ENCODE data around the gene GP1BB.

GP1BB gene

DNA sequence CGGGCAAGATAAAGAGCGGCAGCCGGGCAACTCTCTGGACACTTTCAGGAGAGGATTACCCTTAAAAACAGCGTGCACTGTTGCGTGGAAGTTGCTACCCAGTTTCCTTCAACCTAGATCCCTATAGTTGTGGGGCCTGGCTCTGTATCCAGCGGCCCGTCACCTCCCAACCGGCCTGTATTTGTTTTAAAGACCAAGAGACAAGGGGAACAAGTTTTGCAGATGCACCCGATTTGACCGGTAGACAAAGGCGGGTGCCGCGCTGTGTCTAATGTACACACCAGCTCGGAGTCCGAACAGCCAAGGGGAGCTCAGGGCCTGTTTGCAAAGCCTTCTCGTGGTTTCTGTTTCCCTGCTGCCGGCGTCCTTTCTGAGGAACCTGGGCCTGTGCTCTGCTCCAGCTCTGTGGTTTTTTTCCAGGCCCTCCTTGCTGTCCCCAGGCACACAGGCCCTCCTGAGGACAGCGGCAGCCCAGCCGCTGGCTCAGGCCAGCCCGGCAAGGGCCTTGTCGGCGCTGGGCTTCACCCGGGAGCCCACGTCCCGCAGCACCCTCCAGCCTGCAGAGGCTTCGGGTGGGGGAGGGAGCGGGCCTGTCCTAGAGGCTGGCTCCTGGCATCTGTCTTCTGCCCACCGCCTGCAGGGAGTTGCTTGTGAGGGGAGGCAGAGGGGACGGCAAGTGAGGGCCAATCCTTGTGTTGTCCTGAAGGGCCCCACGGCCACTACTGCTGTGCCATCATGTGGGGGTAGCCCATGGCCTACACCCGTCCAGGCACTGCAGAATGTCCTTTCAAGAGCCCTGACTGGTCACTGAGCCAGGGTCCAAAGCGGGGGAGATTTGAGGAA is 38.6 kb downstream of the GP1BB start:
- TF ChIP-seq, protein P1, sequence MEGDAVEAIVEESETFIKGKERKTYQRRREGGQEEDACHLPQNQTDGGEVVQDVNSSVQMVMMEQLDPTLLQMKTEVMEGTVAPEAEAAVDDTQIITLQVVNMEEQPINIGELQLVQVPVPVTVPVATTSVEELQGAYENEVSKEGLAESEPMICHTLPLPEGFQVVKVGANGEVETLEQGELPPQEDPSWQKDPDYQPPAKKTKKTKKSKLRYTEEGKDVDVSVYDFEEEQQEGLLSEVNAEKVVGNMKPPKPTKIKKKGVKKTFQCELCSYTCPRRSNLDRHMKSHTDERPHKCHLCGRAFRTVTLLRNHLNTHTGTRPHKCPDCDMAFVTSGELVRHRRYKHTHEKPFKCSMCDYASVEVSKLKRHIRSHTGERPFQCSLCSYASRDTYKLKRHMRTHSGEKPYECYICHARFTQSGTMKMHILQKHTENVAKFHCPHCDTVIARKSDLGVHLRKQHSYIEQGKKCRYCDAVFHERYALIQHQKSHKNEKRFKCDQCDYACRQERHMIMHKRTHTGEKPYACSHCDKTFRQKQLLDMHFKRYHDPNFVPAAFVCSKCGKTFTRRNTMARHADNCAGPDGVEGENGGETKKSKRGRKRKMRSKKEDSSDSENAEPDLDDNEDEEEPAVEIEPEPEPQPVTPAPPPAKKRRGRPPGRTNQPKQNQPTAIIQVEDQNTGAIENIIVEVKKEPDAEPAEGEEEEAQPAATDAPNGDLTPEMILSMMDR (IDR thresholded peaks at IDR 0.05; ENCODE audit: low read depth, low read length), result no peak
- H3K4me3 ChIP-seq (replicated peaks in 1 of 2; ENCODE audit: low read depth in 2 of 2, low read length in 2 of 2), result no peak overlapping the region
- no peak for DNase-seq (ENCODE audit: low read depth in 2 of 2)

DNA sequence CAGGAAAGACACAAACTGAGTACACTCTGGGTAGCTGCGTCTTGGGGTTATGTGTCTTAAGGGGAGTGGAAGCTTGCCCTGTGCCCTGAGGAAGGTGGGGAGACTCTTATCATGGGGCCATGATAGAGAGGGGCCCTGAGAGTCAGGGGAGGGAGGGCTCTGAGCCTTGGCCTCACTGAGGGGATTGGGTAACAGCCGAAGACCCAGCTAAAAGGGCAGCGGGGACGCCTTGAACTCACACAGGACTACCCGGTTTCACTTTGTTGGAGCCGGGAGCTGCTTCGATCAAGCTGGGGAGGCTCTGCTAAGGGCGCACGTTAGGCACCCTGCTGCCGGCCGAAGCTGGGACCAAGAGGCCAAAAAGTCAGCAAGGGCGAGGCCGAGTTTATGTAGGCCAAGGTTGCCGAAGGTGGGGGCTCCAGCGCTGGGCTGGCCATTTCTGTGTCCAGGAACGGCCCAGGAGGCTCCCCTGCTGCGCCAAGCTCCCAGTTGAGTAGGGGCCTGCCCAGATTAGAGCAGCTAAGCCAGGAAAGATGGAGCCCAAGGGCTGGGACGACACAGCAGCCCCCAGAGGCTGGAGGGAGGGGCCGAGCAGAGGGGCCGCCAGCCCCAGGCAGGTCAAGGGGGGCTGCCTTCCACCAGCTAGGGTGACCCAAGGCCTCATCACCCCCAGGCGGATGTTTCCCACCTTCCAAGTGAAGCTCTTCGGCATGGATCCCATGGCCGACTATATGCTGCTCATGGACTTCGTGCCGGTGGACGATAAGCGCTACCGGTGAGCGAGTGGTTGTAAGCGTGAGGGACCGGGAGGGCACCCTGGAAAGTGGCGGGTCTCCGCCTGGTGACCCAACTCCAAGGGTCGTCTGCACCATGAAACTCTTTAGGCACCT is 39.5 kb downstream of the GP1BB start:
- TF ChIP-seq, protein P1 (IDR thresholded peaks at IDR 0.05; ENCODE audit: low read depth, low read length), result no peak
- no peak overlapping the region for H3K4me3 ChIP-seq (replicated peaks in 1 of 2; ENCODE audit: low read depth in 2 of 2, low read length in 2 of 2)
- DNase-seq (ENCODE audit: low read depth in 2 of 2), result no peak

DNA sequence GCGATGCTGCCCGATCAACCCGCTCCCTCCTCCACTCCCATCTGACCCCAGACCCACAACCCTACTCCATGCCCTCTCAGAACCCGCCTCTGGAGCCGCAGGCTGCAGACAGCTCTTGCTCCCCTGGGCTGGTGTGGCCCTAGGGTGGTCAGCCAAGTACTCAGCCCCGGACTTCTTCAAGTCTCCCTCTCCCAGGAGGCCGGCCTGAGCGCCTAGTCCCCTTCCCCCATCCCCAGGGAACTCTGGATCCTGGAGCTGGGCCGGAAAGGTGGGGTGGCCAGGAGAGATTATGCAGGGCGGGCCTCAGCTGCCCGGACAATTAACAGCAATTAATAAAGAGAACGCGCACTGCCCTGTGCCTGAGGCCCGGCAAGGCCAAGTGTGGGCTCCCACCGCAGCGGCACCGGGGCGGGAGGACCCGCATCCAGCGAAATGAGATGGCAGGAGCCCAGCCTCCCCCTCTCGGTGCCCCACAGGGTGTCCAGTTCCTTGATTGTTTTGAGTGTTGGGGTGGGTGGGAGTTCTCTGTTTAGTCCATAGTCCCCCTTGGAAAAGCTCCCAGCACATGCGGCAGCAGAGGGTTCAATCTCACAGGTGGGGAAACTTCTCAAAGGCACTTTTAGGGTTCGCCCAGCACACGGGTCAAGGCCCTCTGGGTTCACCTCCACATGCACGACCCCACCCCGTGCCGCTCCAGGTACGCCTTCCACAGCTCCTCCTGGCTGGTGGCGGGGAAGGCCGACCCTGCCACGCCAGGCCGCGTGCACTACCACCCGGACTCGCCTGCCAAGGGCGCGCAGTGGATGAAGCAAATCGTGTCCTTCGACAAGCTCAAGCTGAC is 40.3 kb downstream of the GP1BB start:
- TF ChIP-seq, protein P1 (IDR thresholded peaks at IDR 0.05; ENCODE audit: low read depth, low read length), result no peak
- no peak overlapping the region for H3K4me3 ChIP-seq (replicated peaks in 1 of 2; ENCODE audit: low read depth in 2 of 2, low read length in 2 of 2)
- no peak for DNase-seq (ENCODE audit: low read depth in 2 of 2)

DNA sequence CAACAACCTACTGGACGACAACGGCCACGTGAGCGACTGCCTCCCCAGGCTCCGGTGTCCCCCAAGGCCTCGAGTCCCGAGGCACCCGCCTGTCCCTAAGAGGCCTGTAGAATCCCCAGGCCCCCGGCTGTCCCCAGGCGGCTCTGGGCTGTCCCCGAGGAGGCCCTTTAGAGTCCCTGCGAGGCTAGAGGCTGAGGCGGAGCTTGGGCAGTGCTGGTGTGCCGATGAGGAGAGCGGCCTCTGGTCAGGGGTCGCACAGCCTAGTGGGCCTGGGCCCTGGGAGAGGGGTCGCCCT is 40.9 kb downstream of the GP1BB start:
- DNase-seq (ENCODE audit: low read depth in 2 of 2), result no peak
- TF ChIP-seq, protein P1 (IDR thresholded peaks at IDR 0.05; ENCODE audit: low read depth, low read length), result no peak
- H3K4me3 ChIP-seq (replicated peaks in 1 of 2; ENCODE audit: low read depth in 2 of 2, low read length in 2 of 2), result no peak overlapping the region

DNA sequence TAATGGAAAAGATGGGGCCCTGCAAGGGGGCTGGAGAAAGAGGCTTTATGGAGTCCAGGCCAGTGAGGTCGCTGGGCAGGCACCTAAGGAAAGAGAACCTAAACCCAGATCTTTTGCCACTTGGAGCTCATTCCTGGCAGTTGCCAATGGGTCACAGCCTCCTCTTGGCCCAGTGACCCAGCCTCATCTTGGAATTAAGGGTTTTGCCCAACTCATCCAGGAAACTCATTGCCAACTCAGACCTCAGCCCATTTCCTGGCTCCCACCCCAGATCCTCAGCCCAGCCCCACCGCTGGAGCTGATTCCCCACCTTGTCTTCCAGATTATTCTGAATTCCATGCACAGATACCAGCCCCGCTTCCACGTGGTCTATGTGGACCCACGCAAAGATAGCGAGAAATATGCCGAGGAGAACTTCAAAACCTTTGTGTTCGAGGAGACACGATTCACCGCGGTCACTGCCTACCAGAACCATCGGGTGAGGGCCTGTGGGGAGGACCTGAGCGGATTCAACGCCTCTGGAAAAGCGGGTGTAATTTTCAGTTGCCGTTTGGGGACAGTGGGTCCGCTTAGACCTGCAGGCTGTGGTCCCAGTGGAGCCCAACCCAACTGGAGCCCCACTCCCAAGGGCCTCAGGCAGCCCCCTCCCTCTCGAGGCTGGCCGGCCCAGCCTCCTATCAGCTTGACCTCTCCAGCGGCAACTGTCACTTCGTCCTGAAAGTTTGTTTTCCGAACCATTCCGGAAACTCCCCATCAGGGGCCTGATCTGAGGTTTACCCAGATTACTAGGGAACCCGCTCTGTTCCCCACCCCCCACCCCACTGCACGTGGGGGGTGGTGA is 41.5 kb downstream of the GP1BB start:
- TF ChIP-seq, protein P1 (IDR thresholded peaks at IDR 0.05; ENCODE audit: low read depth, low read length), result no peak
- DNase-seq (ENCODE audit: low read depth in 2 of 2), result no peak
- H3K4me3 ChIP-seq (replicated peaks in 1 of 2; ENCODE audit: low read depth in 2 of 2, low read length in 2 of 2), result no peak overlapping the region
